ENCODE data around the gene RXRG.

RXRG gene

GRCh38 chr1:165407398-165407797 lies 37.5 kb downstream of the RXRG start:
- no peak for DNase-seq

GRCh38 chr1:165403835-165404482 lies 41.0 kb downstream of the RXRG start:
- DNase-seq, result peak; percentile 51

- DNase-seq, result no peak
These were observed 42.3 kb downstream of the RXRG start for GRCh38 chr1:165402517-165403111.

DNA sequence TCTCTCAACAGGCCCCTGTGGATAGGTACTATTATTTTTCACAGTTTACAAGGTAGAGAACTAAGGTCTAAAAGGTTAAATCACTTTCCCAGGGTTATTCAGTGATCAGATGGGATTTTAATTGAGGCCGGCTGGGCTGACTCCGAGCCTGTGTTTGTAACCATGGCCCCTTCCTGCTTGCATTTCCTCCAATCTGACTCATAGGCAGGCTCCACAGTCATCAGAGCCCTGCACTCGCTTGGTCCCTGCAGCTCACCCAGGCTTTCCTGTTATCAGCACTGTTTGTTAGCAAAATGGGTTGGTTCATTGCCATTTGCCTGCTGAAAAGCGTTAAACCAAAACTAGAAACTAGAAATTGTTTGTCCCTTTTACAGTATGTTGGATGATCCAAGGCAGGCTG lies 47.0 kb downstream of the RXRG start:
- peak; percentile 53 for DNase-seq

- DNase-seq, result no peak
These were observed 49.0 kb downstream of the RXRG start for GRCh38 chr1:165395901-165396300.

DNA sequence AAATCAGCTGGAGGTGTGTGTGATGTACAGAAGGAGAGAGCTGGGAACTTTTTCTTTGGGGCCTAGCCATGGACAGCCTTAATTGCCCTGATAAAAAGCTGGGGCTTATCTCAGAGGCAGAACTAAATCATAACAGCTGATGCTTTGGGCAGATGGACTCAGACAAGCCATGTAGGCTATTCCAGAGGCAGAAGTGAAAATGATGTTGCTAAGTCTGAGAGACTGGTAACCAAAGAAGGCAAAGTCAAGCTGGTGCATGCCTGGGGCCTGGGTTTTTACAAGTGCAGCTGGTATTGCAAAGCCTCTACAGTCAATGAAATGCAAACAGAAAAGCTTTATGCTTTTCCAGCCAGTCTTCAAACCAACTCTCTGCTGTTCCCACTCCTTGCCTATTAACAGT lies 49.4 kb downstream of the RXRG start:
- DNase-seq, result no peak

DNA sequence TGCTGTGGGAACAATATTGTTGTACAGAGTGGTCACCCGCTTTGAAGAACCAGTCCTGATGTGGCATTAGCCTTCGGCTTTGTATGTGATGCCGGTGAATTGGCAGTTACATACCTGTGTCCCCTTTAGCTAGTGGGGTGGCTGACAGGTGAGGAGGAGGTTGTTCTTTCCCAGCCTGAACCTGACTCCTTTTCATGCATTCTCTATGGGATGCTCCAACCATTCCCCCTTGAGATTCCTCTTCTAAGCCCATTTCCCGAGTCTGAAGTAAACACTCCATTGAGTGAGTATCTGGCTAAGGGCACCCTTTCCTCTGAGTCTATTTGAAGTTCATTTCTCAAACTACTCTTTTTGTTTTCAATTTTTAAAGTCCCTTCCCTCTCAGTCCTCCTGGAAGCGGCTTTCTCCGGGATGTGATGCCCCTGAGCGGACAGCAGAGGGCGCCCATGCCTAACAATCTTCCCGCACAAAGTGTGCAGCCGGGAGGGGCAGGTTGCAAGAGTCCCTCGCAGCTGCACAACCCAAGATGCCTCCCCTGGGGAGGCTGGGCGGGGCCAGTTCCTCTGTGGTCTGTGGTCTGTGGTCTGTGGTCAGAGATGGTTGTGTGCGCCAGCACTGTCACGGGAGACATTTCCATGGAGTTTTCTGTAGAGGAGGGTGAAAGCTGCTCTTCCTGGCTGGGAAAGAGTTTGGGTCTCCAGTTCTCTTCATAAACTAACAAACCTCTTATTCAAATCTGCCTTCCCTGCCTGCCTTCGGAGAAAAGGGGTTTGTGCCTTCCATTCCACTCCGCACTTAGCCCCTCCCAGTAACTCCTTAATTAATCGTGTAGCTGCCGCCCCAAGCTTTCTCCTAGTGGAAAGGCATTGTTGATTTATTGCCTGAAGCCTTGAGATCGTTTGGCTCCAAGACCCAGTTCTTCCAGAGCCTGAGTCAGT lies 52.0 kb downstream of the RXRG start:
- DNase-seq, result peak; percentile 93

- no peak for DNase-seq
These were observed 55.3 kb downstream of the RXRG start for GRCh38 chr1:165389609-165390008.

GRCh38 chr1:165387961-165388360 lies 57.0 kb downstream of the RXRG start:
- no peak for DNase-seq

DNA sequence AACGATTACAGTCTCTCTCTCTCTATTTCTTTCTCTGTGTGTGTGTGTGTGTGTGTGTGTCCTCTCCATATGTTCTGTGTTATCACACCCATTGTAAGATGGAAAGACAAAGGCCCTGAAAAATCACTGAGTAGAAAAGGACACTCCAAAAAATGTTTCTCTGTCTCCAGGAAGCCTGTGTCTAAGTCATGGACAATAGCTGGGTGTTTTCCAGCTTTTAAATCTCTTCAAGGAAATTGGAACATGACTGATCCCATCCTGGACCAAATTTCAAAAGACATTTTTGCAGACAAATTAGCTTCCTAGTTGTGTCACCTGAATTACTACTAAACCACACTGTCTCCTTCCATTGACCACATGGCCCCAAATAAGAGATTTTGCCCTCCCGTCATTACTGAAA lies 57.4 kb downstream of the RXRG start:
- no peak for DNase-seq

DNA sequence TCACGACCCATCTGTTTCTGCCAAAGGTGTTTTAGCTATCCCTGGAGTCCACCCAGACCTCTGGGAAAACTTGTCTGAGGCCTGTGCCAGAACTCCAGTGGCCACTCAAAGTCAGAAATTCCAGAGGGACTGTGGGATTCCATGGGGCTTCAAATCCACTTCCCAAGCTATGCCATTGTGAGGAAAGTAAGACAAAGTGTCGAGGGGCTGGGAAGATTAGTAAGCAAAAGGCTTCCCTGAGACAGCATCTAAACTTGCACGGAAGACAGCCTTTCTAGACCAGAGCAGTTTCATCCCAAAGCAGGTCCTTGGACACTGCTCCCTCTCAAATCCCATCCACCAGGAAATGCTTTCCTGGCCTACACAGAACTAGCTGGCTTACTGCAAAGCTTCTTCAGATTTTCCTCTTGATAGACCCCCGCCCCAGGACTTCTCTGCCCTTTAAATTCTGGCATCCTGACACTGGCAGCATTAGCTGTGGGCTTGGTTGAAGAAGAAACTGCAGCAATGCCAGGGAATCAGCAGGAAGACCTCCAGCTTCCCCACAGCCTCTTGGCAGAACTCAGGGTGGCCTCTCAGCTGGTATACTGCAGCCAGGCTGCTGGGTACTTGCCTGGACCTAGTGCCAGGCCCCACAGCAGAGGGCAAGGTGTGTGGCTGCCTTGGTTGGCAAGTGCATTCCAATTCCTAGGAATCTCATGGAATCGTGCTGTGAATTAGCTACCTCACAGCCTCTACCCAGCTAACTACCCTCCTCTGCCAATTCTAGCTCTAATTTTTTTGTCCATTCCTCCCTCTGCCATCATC lies 61.1 kb downstream of the RXRG start:
- DNase-seq, result no peak

GRCh38 chr1:165383067-165383466 lies 61.9 kb downstream of the RXRG start:
- no peak for DNase-seq

DNA sequence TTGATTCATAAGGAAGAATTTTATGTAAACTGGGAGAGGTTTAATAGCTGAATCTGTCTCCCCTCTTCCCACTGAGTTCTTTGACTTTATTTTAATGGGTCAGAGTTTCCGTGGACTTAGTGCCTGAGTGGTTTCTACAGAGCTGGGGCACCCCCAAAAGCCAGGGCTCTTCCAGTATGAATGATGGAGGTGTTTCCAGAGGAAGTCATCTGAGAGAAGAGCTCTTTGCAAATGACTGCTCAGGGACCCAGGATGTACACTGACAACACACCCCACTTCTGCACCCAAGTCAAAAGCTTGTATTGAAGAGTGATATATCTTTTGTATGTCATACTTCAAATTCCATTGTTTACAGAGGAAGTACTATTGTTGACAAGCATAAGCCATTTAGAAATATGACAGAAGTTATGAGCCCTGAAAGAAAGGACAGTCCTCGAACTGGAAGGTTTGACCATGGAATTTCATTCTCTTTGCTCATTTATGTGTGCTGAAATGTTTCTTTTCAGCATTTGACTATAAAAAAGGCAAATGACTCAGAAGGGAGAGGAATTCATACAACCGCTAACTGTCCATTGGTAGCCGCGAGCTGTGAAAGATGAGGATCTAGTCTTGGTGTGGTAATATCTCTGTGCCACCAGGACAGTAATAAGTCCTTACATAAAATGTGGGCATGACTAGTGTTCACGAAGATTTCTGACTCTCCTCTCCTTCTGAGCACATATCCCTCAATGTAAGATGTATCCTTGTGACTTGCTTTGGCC lies 63.0 kb downstream of the RXRG start:
- DNase-seq, result no peak

GRCh38 chr1:165376811-165377311 lies 68.1 kb downstream of the RXRG start:
- no peak for DNase-seq

DNA sequence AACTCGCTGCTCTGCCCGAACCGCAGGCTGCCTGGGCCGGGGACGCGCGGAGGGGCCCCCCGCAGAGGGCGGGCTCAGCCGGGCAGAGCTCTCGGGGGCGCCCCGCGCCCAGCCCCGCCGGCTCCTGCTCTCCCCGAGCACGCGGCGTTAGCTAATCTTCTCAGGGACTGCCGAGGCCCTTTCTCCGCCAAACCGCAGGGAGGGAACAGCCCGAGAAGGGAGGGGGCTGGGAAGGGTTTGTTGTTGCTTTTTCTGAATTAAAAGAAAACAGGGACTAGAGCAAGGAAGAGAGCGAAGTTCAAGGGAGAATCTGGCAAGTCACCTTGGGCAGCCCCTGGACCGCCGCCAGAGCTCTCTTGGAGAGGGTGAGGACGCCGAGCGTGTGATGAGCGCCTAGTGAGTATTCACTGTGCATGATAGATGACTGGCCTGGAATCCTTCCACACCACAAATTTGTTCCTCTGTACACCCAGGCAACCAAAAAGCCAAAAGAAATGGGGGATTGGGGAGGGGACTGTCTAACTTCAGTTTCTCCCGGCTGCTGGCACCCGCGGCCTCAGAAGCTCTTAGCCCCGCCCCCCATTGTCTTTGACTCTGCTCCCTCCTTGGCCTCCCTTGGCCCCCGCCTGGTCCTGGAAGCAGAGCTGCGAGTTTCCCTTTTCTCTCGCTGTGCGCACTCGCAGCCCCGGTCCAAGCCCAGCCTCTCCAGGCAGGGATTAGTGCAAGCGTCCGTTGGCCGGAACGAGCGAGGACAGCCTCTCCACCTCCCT lies 68.7 kb downstream of the RXRG start:
- no peak for DNase-seq

DNA sequence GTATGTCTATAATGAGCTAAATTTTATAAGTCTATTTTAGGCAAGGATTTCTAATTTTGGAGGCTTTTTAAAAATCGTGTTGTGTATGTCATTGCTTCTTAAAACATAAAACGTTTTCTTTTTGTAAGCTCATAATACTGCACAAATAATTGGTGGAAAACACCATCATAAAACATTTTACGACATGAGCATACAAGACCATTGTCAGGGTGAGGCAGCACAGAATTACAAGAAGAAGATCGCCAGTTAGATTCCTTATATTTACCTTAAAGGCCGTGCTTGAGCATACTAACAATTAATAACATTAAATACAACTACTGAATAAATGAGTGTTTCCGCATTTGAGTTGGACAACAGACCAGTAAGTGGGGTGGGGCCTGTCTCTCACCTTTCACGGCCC lies 69.3 kb downstream of the RXRG start:
- DNase-seq, result no peak

DNA sequence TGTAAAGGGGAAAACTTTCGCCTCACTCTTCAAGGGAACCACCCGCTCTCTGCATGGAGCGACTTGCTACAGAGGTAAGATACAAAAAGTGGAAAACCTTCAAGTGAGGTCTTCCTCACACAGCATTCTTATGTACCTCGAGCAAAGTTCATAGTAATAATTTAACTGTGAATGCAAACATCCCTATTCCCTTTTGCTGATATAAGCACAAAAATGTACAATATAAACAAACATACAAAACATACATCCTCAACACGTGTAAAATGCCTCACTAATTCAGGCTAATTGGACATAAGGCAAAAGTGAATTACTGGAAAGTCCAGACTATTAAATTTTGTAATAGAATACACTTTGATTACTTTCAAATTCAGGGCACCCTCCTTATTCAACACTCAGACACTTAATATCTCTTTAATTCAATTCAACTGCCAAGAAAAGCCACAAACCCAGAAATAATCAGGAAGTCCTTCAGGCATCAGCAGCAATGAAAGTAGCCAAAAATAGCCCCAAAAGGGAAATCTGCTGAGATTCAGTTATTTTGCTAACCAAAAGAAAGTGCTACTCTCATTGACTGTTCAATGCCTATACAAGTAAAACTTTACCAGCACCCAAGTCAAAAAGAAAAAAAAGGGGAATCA lies 73.2 kb downstream of the RXRG start:
- DNase-seq, result no peak

GRCh38 chr1:165369255-165369848 lies 75.6 kb downstream of the RXRG start:
- peak; percentile 68 for DNase-seq

GRCh38 chr1:165367375-165367993 lies 77.4 kb downstream of the RXRG start:
- DNase-seq, result peak; percentile 83

- no peak for DNase-seq
These were observed 79.6 kb downstream of the RXRG start for GRCh38 chr1:165365341-165365740.

All from activated CD4-positive, alpha-beta T cell treated with anti-CD3 and anti-CD28 coated beads, Interleukin-2, Interleukin-6, amounts not matched to agents 100 ng/mL and 50 ng/mL, durations not matched to agents 16 hours and 8 hours (primary cell).